HEK293 (cell line): ENCODE measurements around the gene TTLL1.

Experiments
- CTCF ChIA-PET: fragments of 350-600 bp; formaldehyde crosslinking; extraction: SDS; loops from one replicate; lab custom pipeline; 2021; ENCODE audit warnings: antibody characterized with exemption; lab: Yijun Ruan, JAX
- POLR2A ChIA-PET: fragments of 300-600 bp; formaldehyde crosslinking; extraction: SDS; loops from one replicate; lab custom pipeline; 2020; ENCODE audit warnings: antibody characterized with exemption, inconsistent platforms; lab: Yijun Ruan, JAX
- H3K27ac ChIP-seq: fragments of 200-500 bp; sonication (Bioruptor generic); 2 replicates; pipeline ENCODE4 v1.5.1; 2014; ENCODE audit warnings: low read depth, low read length, control low read depth, inconsistent platforms; ENCODE audit errors: extremely low read depth
- H3K36me3 ChIP-seq, 2 experiments: fragments of 200-500 bp in 1 of 2; sonication (Bioruptor generic) in 1 of 2; 1 replicate in 1 of 2; 2 replicates in 1 of 2; pipeline ENCODE4 v1.5.1; 2014 to 2017; ENCODE audit warnings: inconsistent platforms in 2 of 2, low read length in 2 of 2; ENCODE audit not compliant: control insufficient read depth in 2 of 2, insufficient read depth in 1 of 2
- H3K4me1 ChIP-seq: fragments of 200-500 bp; sonication (Bioruptor generic); 2 replicates; pipeline ENCODE4 v1.5.1; 2014; ENCODE audit warnings: mild to moderate bottlenecking, low read length, inconsistent platforms; ENCODE audit not compliant: control insufficient read depth, insufficient read depth
- H3K4me3 ChIP-seq: 2 replicates; pipeline ENCODE4 v1.5.1; 2011; ENCODE audit warnings: low read depth, mild to moderate bottlenecking, control low read depth, low read length, moderate library complexity
- H3K9me3 ChIP-seq: fragments of 200-500 bp; sonication (Bioruptor generic); 2 replicates; pipeline ENCODE4 v1.5.1; 2014; ENCODE audit warnings: low read depth, low read length, inconsistent platforms; ENCODE audit not compliant: control insufficient read depth, insufficient read depth
- SETDB1 ChIP-seq: IDR thresholded peaks from one replicate; pipeline ENCODE4 v1.6.1; 2017; ENCODE audit warnings: mild to moderate bottlenecking, low read length, moderate library complexity, mixed read lengths; ENCODE audit not compliant: insufficient read length
- YY1 ChIP-seq: fragments of 450-650 bp; formaldehyde crosslinking; IDR thresholded peaks from 2 replicates; pipeline ENCODE4 v1.5.1; 2018; ENCODE audit warnings: missing biosample characterization, missing genetic modification characterization
- ZBTB20 ChIP-seq: fragments of 450-650 bp; formaldehyde crosslinking; IDR thresholded peaks from 2 replicates; pipeline ENCODE4 v1.5.1; 2016; ENCODE audit warnings: missing biosample characterization, missing genetic modification characterization
- ZFP37 ChIP-seq: fragments of 450-650 bp; formaldehyde crosslinking; IDR thresholded peaks from 2 replicates; pipeline ENCODE4 v1.5.1; 2016; ENCODE audit warnings: missing biosample characterization, missing genetic modification characterization
- ZIC2 ChIP-seq: fragments of 450-650 bp; formaldehyde crosslinking; IDR thresholded peaks from 2 replicates; pipeline ENCODE4 v1.5.1; 2016; ENCODE audit warnings: missing biosample characterization, missing genetic modification characterization
- ZNF155 ChIP-seq: fragments of 450-650 bp; formaldehyde crosslinking; IDR thresholded peaks from 2 replicates; pipeline ENCODE4 v1.5.1; 2016; ENCODE audit warnings: missing biosample characterization, missing genetic modification characterization
- ZNF202 ChIP-seq: fragments of 450-650 bp; formaldehyde crosslinking; IDR thresholded peaks from 2 replicates; pipeline ENCODE4 v1.5.1; 2016; ENCODE audit warnings: missing biosample characterization, missing genetic modification characterization, borderline replicate concordance
- ZNF23 ChIP-seq: fragments of 450-650 bp; formaldehyde crosslinking; IDR thresholded peaks from 2 replicates; pipeline ENCODE4 v1.5.1; 2016; ENCODE audit warnings: missing biosample characterization, missing genetic modification characterization, borderline replicate concordance
- ZNF266 ChIP-seq: fragments of 450-650 bp; formaldehyde crosslinking; IDR thresholded peaks from 2 replicates; pipeline ENCODE4 v1.5.1; 2016; ENCODE audit warnings: missing biosample characterization, missing genetic modification characterization, low read depth
- ZNF341 ChIP-seq: fragments of 450-650 bp; formaldehyde crosslinking; IDR thresholded peaks from 2 replicates; pipeline ENCODE4; 2016; ENCODE audit warnings: low read depth, missing biosample characterization, missing genetic modification characterization
- ZNF521 ChIP-seq: fragments of 450-650 bp; formaldehyde crosslinking; IDR thresholded peaks from 2 replicates; pipeline ENCODE4 v1.5.1; 2017; ENCODE audit warnings: missing biosample characterization, mild to moderate bottlenecking, missing genetic modification characterization
- ZNF555 ChIP-seq: fragments of 450-650 bp; formaldehyde crosslinking; conservative IDR thresholded peaks from 2 replicates; pipeline ENCODE4 v1.5.1; 2017; ENCODE audit warnings: missing biosample characterization, mild to moderate bottlenecking, missing genetic modification characterization, inconsistent platforms
- ZNF623 ChIP-seq: fragments of 450-650 bp; formaldehyde crosslinking; IDR thresholded peaks from 2 replicates; pipeline ENCODE4 v1.5.1; 2016; ENCODE audit warnings: missing biosample characterization, missing genetic modification characterization
- ZNF768 ChIP-seq: fragments of 450-650 bp; formaldehyde crosslinking; IDR thresholded peaks from 2 replicates; pipeline ENCODE4 v1.5.1; 2018; ENCODE audit warnings: missing biosample characterization, mild to moderate bottlenecking, missing genetic modification characterization
- ZNF777 ChIP-seq: fragments of 450-650 bp; formaldehyde crosslinking; IDR thresholded peaks from 2 replicates; pipeline ENCODE4 v1.5.1; 2017; ENCODE audit warnings: missing biosample characterization, missing genetic modification characterization, borderline replicate concordance
- ZNF791 ChIP-seq: fragments of 450-650 bp; formaldehyde crosslinking; IDR thresholded peaks from 2 replicates; pipeline ENCODE4 v1.5.1; 2016; ENCODE audit warnings: missing biosample characterization, missing genetic modification characterization
- ZSCAN30 ChIP-seq: fragments of 450-650 bp; IDR thresholded peaks from 2 replicates; pipeline ENCODE4 v1.5.1; 2018; ENCODE audit warnings: missing biosample characterization, mild to moderate bottlenecking, missing genetic modification characterization, moderate library complexity
- TF ChIP-seq, protein P1 (sequence below): fragments of 450-650 bp; formaldehyde crosslinking; IDR thresholded peaks from 2 replicates; pipeline ENCODE4 v1.5.1; 2016; ENCODE audit warnings: missing biosample characterization, missing genetic modification characterization
- TF ChIP-seq, protein P2 (sequence below): fragments of 450-650 bp; formaldehyde crosslinking; IDR thresholded peaks from 2 replicates; pipeline ENCODE4 v1.5.1; 2017; ENCODE audit warnings: missing biosample characterization, missing genetic modification characterization
- TF ChIP-seq, protein P3 (sequence below): fragments of 450-650 bp; formaldehyde crosslinking; IDR thresholded peaks from 2 replicates; pipeline ENCODE4 v1.5.1; 2016; ENCODE audit warnings: missing biosample characterization, missing genetic modification characterization

Gene TTLL1

GRCh38 chr22:43088984-43089717, at the start of gene TTLL1 (continued):
- TF ChIP-seq, protein P1, sequence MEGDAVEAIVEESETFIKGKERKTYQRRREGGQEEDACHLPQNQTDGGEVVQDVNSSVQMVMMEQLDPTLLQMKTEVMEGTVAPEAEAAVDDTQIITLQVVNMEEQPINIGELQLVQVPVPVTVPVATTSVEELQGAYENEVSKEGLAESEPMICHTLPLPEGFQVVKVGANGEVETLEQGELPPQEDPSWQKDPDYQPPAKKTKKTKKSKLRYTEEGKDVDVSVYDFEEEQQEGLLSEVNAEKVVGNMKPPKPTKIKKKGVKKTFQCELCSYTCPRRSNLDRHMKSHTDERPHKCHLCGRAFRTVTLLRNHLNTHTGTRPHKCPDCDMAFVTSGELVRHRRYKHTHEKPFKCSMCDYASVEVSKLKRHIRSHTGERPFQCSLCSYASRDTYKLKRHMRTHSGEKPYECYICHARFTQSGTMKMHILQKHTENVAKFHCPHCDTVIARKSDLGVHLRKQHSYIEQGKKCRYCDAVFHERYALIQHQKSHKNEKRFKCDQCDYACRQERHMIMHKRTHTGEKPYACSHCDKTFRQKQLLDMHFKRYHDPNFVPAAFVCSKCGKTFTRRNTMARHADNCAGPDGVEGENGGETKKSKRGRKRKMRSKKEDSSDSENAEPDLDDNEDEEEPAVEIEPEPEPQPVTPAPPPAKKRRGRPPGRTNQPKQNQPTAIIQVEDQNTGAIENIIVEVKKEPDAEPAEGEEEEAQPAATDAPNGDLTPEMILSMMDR (tag by site-specific recombination) = no peak; the same call in none of the 2 replicates
- peak; percentile 5; the same call in 1 of the 2 replicates for TF ChIP-seq ZNF623 (tag by site-specific recombination)
- no peak for TF ChIP-seq ZNF791 (tag by site-specific recombination)
- TF ChIP-seq, protein P2, sequence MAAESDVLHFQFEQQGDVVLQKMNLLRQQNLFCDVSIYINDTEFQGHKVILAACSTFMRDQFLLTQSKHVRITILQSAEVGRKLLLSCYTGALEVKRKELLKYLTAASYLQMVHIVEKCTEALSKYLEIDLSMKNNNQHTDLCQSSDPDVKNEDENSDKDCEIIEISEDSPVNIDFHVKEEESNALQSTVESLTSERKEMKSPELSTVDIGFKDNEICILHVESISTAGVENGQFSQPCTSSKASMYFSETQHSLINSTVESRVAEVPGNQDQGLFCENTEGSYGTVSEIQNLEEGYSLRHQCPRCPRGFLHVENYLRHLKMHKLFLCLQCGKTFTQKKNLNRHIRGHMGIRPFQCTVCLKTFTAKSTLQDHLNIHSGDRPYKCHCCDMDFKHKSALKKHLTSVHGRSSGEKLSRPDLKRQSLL (tag by site-specific recombination) = peak; percentile 85

GRCh38 chr22:43136801-43137200, 47.6 kb upstream of the TTLL1 start:
- CTCF ChIA-PET = interaction anchor here (0.7 to 1.7 kb wide), 7 partner anchors 10 to 269 kb away, joined by 3 to 6 read pairs (median 3); no protein-coding TSS in a partner anchor
- H3K9me3 ChIP-seq = no peaks in the 10 kb centered on the region

GRCh38 chr22:43136255-43136654, 47.1 kb upstream of the TTLL1 start:
- ChIA-PET CTCF (interaction anchor here (0.6 to 1.7 kb wide), 6 partner anchors 9 to 266 kb away, joined by 3 to 6 read pairs (median 4); no protein-coding TSS in a partner anchor), POLR2A (no interaction called here)
- H3K4me3 ChIP-seq = no peak overlapping the region
- H3K9me3 ChIP-seq = no peaks in the 10 kb centered on the region
- H3K27ac ChIP-seq = no peak overlapping the region
- TF ChIP-seq ZIC2 (tag by site-specific recombination) (peak; percentile 48), ZNF521 (tag by site-specific recombination) (no peak)
- TF ChIP-seq, protein P1 (tag by site-specific recombination) = peak; percentile 60
- no peaks in the 10 kb centered on the region for H3K4me1 ChIP-seq
- H3K36me3 ChIP-seq = peaks cover 53 to 99% of the 10 kb centered on the region in 2 experiments

More at GRCh38 chr22:43136801-43137200, 47.6 kb upstream of the TTLL1 start:
- peak overlapping the region; percentile 40; the same call in 1 of the 2 replicates for H3K27ac ChIP-seq
- no peaks in the 10 kb centered on the region for H3K4me1 ChIP-seq
- peaks cover 53 to 95% of the 10 kb centered on the region in 2 experiments for H3K36me3 ChIP-seq
- H3K4me3 ChIP-seq = no peak overlapping the region
- TF ChIP-seq ZNF155 (tag by site-specific recombination) = no peak
- no peak for TF ChIP-seq ZNF555 (tag by site-specific recombination)
- TF ChIP-seq ZBTB20 = no peak
- no peak for TF ChIP-seq ZNF23
- TF ChIP-seq ZFP37 (tag by site-specific recombination) = no peak
- no peak for TF ChIP-seq SETDB1
- TF ChIP-seq ZSCAN30 = no peak
- POLR2A ChIA-PET = no interaction called here

DNA sequence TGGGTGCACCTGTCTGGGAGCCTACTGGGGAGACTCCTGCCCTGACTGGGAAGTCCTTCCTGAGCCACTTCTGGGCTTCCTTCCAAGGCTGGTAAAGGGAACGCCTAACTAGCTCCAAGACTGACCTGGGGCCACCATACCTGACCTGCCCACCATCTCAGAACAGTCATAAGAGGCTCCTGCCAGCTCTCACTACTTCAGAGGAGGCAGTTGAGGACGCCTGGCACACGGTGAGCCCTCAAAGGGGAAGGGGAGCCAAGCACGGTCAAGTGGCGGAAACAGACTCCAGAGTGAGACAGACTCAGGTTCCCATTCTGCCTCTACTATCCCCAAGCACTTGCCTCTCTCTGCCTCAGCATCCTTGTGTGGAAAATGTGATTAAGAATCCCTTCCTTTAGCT, 46.4 kb upstream of the TTLL1 start:
- no peak overlapping the region for H3K27ac ChIP-seq
- H3K4me3 ChIP-seq = no peak overlapping the region
- POLR2A ChIA-PET = no interaction called here
- H3K4me1 ChIP-seq = no peaks in the 10 kb centered on the region
- no peaks in the 10 kb centered on the region for H3K9me3 ChIP-seq
- CTCF ChIA-PET = interaction anchor here (0.6 to 1.4 kb wide), 2 partner anchors 9 to 37 kb away, joined by 4 to 6 read pairs; no protein-coding TSS in a partner anchor
- peaks cover 51 to 97% of the 10 kb centered on the region in 2 experiments for H3K36me3 ChIP-seq
- TF ChIP-seq ZNF202 (tag by site-specific recombination) (no peak), ZNF266 (tag by site-specific recombination) (no peak), YY1 (tag by site-specific recombination) (no peak), ZNF341 (no peak), ZNF768 (no peak), ZNF777 (tag by site-specific recombination) (no peak)
- TF ChIP-seq, protein P3, sequence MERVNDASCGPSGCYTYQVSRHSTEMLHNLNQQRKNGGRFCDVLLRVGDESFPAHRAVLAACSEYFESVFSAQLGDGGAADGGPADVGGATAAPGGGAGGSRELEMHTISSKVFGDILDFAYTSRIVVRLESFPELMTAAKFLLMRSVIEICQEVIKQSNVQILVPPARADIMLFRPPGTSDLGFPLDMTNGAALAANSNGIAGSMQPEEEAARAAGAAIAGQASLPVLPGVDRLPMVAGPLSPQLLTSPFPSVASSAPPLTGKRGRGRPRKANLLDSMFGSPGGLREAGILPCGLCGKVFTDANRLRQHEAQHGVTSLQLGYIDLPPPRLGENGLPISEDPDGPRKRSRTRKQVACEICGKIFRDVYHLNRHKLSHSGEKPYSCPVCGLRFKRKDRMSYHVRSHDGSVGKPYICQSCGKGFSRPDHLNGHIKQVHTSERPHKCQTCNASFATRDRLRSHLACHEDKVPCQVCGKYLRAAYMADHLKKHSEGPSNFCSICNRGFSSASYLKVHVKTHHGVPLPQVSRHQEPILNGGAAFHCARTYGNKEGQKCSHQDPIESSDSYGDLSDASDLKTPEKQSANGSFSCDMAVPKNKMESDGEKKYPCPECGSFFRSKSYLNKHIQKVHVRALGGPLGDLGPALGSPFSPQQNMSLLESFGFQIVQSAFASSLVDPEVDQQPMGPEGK = no peak
